ENCODE measurements around the gene GSTCD. TPM values are rescaled to one million over a fixed set of nuclear protein-coding genes. Genes with fewer than 3 reads are reported as not detected.

GSTCD gene
- total RNA-seq, 4 donors from 2014 or later, result 9.6 to 19.5 (median 10.6) TPM

DNA sequence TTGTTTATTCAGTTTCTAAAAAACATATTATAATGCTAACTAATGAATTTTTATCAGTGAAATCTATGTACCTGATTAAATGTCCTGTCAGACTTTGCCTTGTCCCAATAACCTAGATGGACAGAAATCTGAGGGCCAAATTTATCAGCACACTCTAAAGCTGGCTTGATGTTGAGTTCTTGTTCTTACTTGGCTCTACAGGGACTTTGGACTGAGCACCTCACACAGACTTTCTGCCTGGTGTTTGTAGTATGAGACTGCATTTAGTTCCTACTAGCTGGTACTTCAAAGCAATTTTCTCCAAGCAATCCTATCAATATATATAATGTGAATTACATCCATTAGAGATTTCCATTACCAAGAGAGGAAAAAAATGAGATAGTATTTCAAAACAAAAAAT, 37.9 kb upstream of the GSTCD start:
- Histone ChIP-seq H3K27me3 (no peaks in the 10 kb centered on the region), H3K36me3 (no peaks in the 10 kb centered on the region), H3K27ac (no peak overlapping the region), H3K4me3 (no peak overlapping the region), H3K9me3 (no peaks in the 10 kb centered on the region), H3K4me1 (no peaks in the 10 kb centered on the region)
- intact Hi-C loops (cut with DNase I), result no loop called here
- DNase-seq, result no peak
- TF ChIP-seq, protein P1, sequence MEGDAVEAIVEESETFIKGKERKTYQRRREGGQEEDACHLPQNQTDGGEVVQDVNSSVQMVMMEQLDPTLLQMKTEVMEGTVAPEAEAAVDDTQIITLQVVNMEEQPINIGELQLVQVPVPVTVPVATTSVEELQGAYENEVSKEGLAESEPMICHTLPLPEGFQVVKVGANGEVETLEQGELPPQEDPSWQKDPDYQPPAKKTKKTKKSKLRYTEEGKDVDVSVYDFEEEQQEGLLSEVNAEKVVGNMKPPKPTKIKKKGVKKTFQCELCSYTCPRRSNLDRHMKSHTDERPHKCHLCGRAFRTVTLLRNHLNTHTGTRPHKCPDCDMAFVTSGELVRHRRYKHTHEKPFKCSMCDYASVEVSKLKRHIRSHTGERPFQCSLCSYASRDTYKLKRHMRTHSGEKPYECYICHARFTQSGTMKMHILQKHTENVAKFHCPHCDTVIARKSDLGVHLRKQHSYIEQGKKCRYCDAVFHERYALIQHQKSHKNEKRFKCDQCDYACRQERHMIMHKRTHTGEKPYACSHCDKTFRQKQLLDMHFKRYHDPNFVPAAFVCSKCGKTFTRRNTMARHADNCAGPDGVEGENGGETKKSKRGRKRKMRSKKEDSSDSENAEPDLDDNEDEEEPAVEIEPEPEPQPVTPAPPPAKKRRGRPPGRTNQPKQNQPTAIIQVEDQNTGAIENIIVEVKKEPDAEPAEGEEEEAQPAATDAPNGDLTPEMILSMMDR (IDR thresholded peaks at IDR 0.05), result no peak
- TF ChIP-seq POLR2A (IDR thresholded peaks at IDR 0.05), result no peak

DNA sequence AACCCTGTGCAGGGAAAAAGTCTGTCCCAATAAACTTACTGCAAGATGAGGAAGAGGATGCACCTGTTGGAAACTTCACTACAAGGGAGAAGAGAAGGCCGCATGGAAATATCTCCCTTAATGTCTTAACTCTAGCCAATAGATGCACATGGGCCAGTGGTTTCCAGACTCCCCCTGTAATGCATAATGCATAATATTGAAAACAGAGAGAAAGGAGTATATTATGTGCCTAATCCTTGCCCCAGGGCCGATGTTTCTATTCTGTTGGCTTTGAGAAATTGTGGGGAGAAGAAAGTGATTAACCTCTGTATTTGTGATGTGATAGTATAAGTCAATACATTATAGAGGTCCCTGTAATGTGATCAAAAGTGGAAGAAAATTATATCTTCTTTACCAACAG, 37.3 kb upstream of the GSTCD start:
- intact Hi-C loops (cut with DNase I), result no loop called here
- no peak for DNase-seq
- 56 to 81% methylated on average over 2 of the region's 2 CpGs for WGBS, 2 donors
- no peaks in the 10 kb centered on the region for H3K36me3 ChIP-seq
- no peaks in the 10 kb centered on the region for H3K27me3 ChIP-seq
- no peak overlapping the region for H3K4me3 ChIP-seq
- H3K9me3 ChIP-seq, result no peaks in the 10 kb centered on the region
- no peaks in the 10 kb centered on the region for H3K4me1 ChIP-seq
- TF ChIP-seq POLR2A (IDR thresholded peaks at IDR 0.05), result no peak
- TF ChIP-seq, protein P1 (IDR thresholded peaks at IDR 0.05), result no peak
- no peak overlapping the region for H3K27ac ChIP-seq

DNA sequence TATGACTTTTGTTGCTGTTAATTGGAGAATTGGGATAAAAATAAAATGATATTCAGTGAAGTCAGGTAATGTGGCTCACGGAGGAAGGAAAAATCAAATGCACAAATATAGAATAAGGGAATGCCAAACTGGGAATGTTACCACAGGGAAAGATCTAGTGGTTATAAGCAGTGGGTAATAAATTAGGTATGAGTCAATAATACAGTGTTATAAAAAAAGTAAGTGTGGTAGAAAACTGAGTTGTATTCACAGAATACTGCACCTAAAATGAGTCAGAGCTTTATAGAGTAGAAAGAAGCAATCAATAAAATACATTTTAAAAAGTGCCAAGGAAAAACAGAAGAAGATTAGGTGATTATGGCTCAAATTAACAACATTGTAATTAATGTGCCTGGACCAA, 34.6 kb upstream of the GSTCD start:
- Histone ChIP-seq H3K27ac (no peak overlapping the region), H3K27me3 (no peaks in the 10 kb centered on the region), H3K9me3 (no peaks in the 10 kb centered on the region), H3K36me3 (no peaks in the 10 kb centered on the region), H3K4me1 (no peaks in the 10 kb centered on the region), H3K4me3 (no peak overlapping the region)
- TF ChIP-seq, protein P1 (IDR thresholded peaks at IDR 0.05), result no peak
- no peak for TF ChIP-seq POLR2A (IDR thresholded peaks at IDR 0.05)
- 77 to 100% methylated on average over 1 of the region's 1 CpG for WGBS, 2 donors
- DNase-seq, result no peak
- intact Hi-C loops (cut with DNase I), result no loop called here

DNA sequence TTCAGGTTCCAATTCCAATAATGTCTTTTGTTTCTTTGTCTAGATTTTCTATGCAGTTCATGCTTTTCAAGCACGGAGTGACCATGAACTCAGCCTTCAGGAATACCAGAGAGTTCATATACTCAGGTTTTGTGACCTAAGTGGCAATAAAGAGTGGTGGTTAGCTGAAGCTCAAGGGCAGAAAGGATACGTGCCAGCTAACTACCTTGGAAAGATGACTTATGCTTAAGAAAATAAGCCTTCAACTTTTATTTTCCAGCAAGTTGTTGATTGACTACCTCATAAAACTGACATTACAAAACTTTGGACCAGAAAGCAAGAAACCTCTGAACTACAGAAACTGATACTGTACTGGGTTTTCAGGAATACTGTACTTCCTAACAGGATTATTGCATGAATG, 30.9 kb upstream of the GSTCD start:
- WGBS, 2 donors, result 63 to 96% methylated on average over 2 of the region's 2 CpGs
- no peak overlapping the region for H3K4me3 ChIP-seq
- intact Hi-C loops (cut with DNase I), result no loop called here
- no peak for DNase-seq
- no peaks in the 10 kb centered on the region for H3K9me3 ChIP-seq
- peaks cover 0 to 13% (median 0%) of the 10 kb centered on the region in 3 donors for H3K36me3 ChIP-seq
- TF ChIP-seq POLR2A (IDR thresholded peaks at IDR 0.05), result no peak
- TF ChIP-seq, protein P1 (IDR thresholded peaks at IDR 0.05), result no peak
- H3K27me3 ChIP-seq, result no peaks in the 10 kb centered on the region
- H3K4me1 ChIP-seq, result peaks cover 0 to 2% (median 0%) of the 10 kb centered on the region in 3 donors
- H3K27ac ChIP-seq, result no peak overlapping the region

DNA sequence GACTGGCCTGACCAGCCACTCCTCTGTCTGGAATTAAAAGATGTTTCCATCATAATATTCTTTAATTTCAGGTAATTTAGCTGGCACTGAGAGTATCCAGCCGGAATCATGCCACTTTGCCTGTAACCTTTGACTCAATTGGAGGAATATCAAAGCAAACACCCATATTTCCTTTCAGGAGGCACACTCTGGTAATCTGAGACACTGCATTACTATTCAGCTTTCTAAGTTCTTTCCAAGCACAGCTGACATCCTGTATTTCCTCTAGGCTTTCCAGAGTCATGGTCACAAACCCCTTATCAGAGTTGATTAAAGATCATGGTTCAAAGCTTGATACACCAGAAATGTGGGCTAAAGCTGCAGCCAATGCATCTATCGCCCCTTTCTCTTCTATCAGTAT, 29.4 kb upstream of the GSTCD start:
- H3K4me3 ChIP-seq, result no peak overlapping the region
- no peak for TF ChIP-seq POLR2A (IDR thresholded peaks at IDR 0.05)
- TF ChIP-seq, protein P1 (IDR thresholded peaks at IDR 0.05), result no peak
- 65 to 69% methylated on average over 2 of the region's 2 CpGs for WGBS, 2 donors
- H3K9me3 ChIP-seq, result no peaks in the 10 kb centered on the region
- peaks cover 0 to 13% (median 0%) of the 10 kb centered on the region in 3 donors for H3K4me1 ChIP-seq
- no peak for DNase-seq
- peaks cover 0 to 22% (median 0%) of the 10 kb centered on the region in 3 donors for H3K36me3 ChIP-seq
- H3K27ac ChIP-seq, result no peak overlapping the region
- H3K27me3 ChIP-seq, result no peaks in the 10 kb centered on the region
- intact Hi-C loops (cut with DNase I), result no loop called here
